ENCODE results near the gene RAMACL.
"Not testable (repeated sequence)": the region's sequence is repeated elsewhere in the genome, so short reads cannot be mapped to it uniquely, and the experiment has no call there.

Gene RAMACL

DNA sequence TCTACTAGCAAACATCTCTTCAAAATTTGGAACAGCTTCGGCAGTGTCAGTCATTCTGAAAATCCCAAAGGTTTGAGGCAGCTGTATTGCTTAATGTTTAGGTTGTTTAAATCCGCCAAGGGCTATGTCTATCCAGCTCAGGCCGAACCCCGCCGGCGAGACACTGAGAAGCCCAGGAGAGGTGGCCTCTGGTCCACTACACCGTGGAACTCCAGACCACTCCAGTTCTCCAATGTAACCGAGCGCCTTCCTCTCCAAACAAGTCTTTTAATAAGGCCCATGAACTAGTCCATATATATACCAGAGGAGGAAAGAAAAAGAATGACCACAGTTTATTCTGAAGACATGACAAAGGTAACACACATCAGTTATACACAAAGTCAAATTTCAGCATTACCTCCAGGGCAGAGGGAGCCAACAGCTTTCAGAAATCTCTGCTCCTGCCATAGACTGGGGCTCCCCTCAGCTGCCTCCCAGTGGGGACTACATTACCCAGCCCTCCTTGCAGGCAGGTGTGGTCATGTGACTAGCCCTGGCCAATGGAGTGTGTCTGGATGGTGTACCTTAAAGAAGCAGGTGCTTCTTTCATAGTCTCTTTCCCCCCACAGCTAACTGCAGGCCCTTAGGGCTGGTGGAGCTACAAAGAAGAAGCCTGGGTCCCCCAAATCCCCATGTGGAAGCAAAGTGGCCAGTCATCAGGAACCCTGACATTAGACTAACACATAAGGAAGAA, at the start of gene RAMACL:
Gene RAMACL, minus strand, starts transcription at position 255 of the 733 bp plus-strand sequence. Its CDS starts 201 bp downstream, at position 54.
- Histone ChIP-seq H3K4me3 (ENCODE audit: insufficient read length, low read depth) (no peak within 1 kb of the TSS), H3K9me3 (ENCODE audit: insufficient read depth, low read length) (no peaks in the 10 kb centered on the region), H3K4me1 (ENCODE audit: insufficient read depth, insufficient read length) (no peaks in the 10 kb centered on the region), H3K27me3 (ENCODE audit: insufficient read depth, insufficient read length) (no peaks in the 10 kb centered on the region), H3K36me3 (ENCODE audit: insufficient read depth, insufficient read length, low read length) (no peaks in the 10 kb centered on the region), H3K9ac (ENCODE audit: insufficient read length, low read depth) (no peak within 1 kb of the TSS)
- no peak for TF ChIP-seq SUZ12 (IDR thresholded peaks at IDR 0.05; ENCODE audit: extremely low read depth, insufficient read depth, insufficient read length)
- TF ChIP-seq YY1 (IDR thresholded peaks at IDR 0.05; ENCODE audit: insufficient read depth, insufficient read length) = no peak
- TF ChIP-seq ZNF274 (IDR thresholded peaks at IDR 0.05; ENCODE audit: low read depth, low read length) = no peak
- DNase-seq (ENCODE audit: low read depth, low spot score) = no peak

DNA sequence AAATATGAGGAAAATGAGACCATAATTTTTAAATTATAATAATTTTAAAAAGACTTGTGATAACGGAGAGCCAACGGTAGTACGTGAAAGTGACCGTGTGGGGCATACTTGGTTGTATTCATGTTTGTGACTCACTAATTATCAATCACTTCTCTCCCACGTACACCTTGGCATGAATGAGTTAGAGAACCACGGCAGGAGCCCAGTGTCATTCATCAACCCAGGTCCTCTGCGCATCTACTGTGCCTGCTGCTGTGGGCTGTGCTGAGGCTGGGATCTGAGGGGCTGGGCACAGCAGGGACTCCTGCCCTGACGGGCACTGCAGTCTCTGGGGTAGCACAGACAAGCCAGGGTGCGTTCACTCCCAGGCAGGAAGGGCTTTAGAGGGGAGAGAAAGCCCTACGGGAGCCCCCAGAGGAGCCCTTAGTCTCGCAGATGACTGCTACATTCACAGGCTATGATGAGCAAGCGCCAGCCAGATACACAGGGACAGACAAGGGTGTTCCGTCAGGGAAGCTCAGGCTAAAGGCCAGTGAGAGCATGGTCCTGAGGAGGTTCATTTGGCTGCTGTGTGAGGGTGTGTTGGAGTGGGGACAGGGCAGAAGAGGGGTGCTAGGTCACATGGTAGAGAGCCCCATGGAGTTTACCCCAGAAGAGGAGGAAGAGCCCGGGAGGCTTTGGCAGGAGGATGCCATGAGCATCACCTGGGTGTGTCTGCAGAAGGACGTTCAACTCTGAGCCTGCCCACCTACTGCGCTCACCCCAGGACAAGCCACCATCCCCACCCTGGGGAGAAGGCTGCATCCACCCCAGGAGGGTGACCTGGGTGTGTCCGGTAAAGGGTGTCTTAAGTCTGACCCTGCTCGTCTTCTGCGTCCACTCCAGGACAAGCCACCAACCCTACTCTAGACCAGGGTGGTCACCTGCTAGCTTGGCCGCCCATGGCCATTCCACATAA, 48.8 kb upstream of the RAMACL start:
- Histone ChIP-seq H3K9me3 (ENCODE audit: insufficient read depth, low read length) (no peaks in the 10 kb centered on the region), H3K9ac (ENCODE audit: insufficient read length, low read depth) (no peak overlapping the region), H3K27me3 (ENCODE audit: insufficient read depth, insufficient read length) (peaks cover 12% of the 10 kb centered on the region), H3K4me3 (ENCODE audit: insufficient read length, low read depth) (no peak overlapping the region), H3K36me3 (ENCODE audit: insufficient read depth, insufficient read length, low read length) (no peaks in the 10 kb centered on the region), H3K4me1 (ENCODE audit: insufficient read depth, insufficient read length) (peaks cover 2% of the 10 kb centered on the region)
- TF ChIP-seq YY1 (IDR thresholded peaks at IDR 0.05; ENCODE audit: insufficient read depth, insufficient read length) (no peak), ZNF274 (IDR thresholded peaks at IDR 0.05; ENCODE audit: low read depth, low read length) (no peak), SUZ12 (IDR thresholded peaks at IDR 0.05; ENCODE audit: extremely low read depth, insufficient read depth, insufficient read length) (no peak)
- DNase-seq (ENCODE audit: low read depth, low spot score) = no peak

DNA sequence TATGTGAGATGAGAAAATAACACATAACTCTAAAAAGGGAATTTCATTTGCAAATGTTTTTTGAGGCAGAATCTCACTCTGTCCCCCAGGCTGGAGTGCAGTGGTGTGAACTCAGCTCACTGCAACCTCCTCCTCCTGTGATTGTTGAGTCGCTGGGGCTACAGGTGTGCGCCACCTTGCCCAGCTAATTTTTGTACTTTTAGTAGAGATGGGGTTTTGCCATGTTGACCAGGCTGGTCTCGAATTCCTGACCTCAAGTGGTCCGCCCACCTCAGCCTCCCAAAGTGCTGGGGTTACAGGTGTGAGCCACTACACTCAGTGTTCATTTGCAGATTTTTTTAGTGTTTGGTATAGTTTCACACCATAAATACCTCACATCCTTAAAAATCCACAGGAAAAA, 48.1 kb upstream of the RAMACL start:
- H3K9me3 ChIP-seq (ENCODE audit: insufficient read depth, low read length); H3K9ac ChIP-seq (ENCODE audit: insufficient read length, low read depth); H3K4me3 ChIP-seq (ENCODE audit: insufficient read length, low read depth); H3K36me3 ChIP-seq (ENCODE audit: insufficient read depth, insufficient read length, low read length); DNase-seq (ENCODE audit: low read depth, low spot score); H3K4me1 ChIP-seq (ENCODE audit: insufficient read depth, insufficient read length): not testable (repeated sequence)
- H3K27me3 ChIP-seq (ENCODE audit: insufficient read depth, insufficient read length) = peaks cover 19% of the 10 kb centered on the region

DNA sequence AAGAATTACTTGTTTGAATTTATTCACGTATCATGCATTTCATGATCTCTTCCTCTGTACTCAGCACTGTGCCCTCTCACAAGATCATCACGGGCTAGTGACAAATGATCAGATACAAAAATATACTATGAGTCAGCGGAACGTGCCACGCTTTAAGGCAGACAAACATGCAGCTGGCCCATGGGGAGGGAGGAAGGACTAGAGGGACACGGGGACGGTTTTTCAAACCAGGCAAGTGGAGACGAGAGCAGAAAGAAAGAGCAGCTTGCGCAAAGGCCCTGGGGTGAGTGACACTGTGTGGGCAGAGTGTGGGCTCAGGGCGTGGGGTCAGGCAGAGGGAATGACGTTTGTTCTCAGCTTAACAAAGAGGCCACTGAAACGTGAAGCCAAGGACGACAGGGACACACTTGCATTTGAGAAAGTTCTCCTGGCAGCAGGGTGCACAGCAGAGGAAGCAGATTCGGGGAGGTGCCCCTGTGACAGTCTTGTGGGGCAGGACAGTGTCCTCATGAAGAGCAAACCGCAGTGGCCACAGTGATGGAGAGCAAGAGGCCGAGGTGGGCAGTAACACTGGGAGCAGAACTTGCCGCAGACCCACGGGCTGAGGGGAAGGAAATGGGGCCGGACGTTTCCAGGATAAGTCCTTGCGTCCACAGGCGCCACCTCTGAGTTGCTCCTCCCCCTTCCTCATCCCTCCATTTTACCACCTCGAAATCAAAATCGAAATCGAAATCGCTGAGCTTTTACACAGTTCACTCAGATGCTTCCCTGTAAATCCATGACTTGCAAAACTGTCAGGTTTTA, 47.5 kb upstream of the RAMACL start:
- TF ChIP-seq SUZ12 (IDR thresholded peaks at IDR 0.05; ENCODE audit: extremely low read depth, insufficient read depth, insufficient read length) = no peak
- TF ChIP-seq ZNF274 (IDR thresholded peaks at IDR 0.05; ENCODE audit: low read depth, low read length) = no peak
- no peak for TF ChIP-seq YY1 (IDR thresholded peaks at IDR 0.05; ENCODE audit: insufficient read depth, insufficient read length)
- Histone ChIP-seq H3K27me3 (ENCODE audit: insufficient read depth, insufficient read length) (peaks cover 25% of the 10 kb centered on the region), H3K9me3 (ENCODE audit: insufficient read depth, low read length) (no peaks in the 10 kb centered on the region), H3K4me3 (ENCODE audit: insufficient read length, low read depth) (no peak overlapping the region), H3K9ac (ENCODE audit: insufficient read length, low read depth) (no peak overlapping the region), H3K36me3 (ENCODE audit: insufficient read depth, insufficient read length, low read length) (no peaks in the 10 kb centered on the region), H3K4me1 (ENCODE audit: insufficient read depth, insufficient read length) (peaks cover 2% of the 10 kb centered on the region)
- no peak for DNase-seq (ENCODE audit: low read depth, low spot score)

DNA sequence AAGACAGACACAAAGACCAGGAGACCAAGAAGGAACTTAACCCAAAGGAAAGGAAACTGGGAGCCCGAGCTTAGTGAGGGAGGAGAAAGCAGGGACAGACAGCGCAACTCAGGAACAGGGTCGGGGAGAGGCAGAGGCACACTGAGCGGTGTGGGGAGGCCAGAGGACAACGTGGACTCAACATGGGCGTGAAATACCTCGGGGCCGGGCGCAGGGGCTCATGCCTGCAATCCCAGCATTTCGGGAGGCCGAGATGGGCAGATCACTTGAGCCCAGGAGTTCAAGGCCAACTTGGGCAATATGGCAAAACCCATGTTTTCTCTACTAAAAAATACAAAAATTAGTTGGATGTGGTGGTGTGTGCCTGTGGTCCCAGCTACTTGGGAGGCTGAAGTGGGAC, 46.3 kb upstream of the RAMACL start:
- no peak for DNase-seq (ENCODE audit: low read depth, low spot score)
- H3K9me3 ChIP-seq (ENCODE audit: insufficient read depth, low read length) = no peaks in the 10 kb centered on the region
- no peak overlapping the region for H3K9ac ChIP-seq (ENCODE audit: insufficient read length, low read depth)
- no peak for TF ChIP-seq YY1 (IDR thresholded peaks at IDR 0.05; ENCODE audit: insufficient read depth, insufficient read length)
- no peak for TF ChIP-seq SUZ12 (IDR thresholded peaks at IDR 0.05; ENCODE audit: extremely low read depth, insufficient read depth, insufficient read length)
- TF ChIP-seq ZNF274 (IDR thresholded peaks at IDR 0.05; ENCODE audit: low read depth, low read length) = no peak
- H3K36me3 ChIP-seq (ENCODE audit: insufficient read depth, insufficient read length, low read length) = no peaks in the 10 kb centered on the region
- H3K27me3 ChIP-seq (ENCODE audit: insufficient read depth, insufficient read length) = peaks cover 31% of the 10 kb centered on the region
- peaks cover 2% of the 10 kb centered on the region for H3K4me1 ChIP-seq (ENCODE audit: insufficient read depth, insufficient read length)
- no peak overlapping the region for H3K4me3 ChIP-seq (ENCODE audit: insufficient read length, low read depth)

DNA sequence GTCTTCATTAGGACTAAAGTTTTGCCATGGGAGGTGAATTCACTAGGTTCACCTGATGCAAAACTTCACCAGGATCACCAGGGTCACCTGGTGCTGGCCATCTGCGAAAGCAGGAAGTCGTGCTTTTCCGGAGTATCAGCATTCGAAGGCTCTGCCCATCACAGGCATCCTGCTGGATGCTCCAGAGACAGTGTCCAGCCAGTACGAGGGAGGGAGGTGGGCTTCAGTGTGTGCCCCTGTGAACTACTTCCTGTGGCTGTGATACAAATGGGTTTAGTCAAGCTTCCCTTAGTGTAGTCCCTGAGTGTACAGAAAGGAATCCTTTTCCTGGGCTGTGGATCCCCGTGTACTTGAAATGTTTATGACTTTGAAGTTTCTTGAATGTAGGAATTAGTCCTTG, 44.0 kb upstream of the RAMACL start:
- Histone ChIP-seq H3K36me3 (ENCODE audit: insufficient read depth, insufficient read length, low read length) (no peaks in the 10 kb centered on the region), H3K27me3 (ENCODE audit: insufficient read depth, insufficient read length) (peaks cover 47% of the 10 kb centered on the region), H3K4me1 (ENCODE audit: insufficient read depth, insufficient read length) (no peaks in the 10 kb centered on the region), H3K9ac (ENCODE audit: insufficient read length, low read depth) (no peak overlapping the region), H3K9me3 (ENCODE audit: insufficient read depth, low read length) (no peaks in the 10 kb centered on the region), H3K4me3 (ENCODE audit: insufficient read length, low read depth) (no peak overlapping the region)
- no peak for DNase-seq (ENCODE audit: low read depth, low spot score)
- TF ChIP-seq YY1 (IDR thresholded peaks at IDR 0.05; ENCODE audit: insufficient read depth, insufficient read length) = no peak
- TF ChIP-seq ZNF274 (IDR thresholded peaks at IDR 0.05; ENCODE audit: low read depth, low read length) = no peak
- no peak for TF ChIP-seq SUZ12 (IDR thresholded peaks at IDR 0.05; ENCODE audit: extremely low read depth, insufficient read depth, insufficient read length)

Data from NT2/D1 (cell line).